ENCODE measurements around the gene ANKRD18B.
"Not testable (repeated sequence)": the region's sequence is repeated elsewhere in the genome, so short reads cannot be mapped to it uniquely, and the experiment has no call there.

ANKRD18B gene

GRCh38 chr9:33611358-33611757 lies 87.3 kb downstream of the ANKRD18B start:
- DNase-seq (ENCODE audit: low read depth in 2 of 2): no peak

GRCh38 chr9:33612410-33612809 lies 88.4 kb downstream of the ANKRD18B start:
- DNase-seq (ENCODE audit: low read depth in 2 of 2): not testable (repeated sequence)

DNA sequence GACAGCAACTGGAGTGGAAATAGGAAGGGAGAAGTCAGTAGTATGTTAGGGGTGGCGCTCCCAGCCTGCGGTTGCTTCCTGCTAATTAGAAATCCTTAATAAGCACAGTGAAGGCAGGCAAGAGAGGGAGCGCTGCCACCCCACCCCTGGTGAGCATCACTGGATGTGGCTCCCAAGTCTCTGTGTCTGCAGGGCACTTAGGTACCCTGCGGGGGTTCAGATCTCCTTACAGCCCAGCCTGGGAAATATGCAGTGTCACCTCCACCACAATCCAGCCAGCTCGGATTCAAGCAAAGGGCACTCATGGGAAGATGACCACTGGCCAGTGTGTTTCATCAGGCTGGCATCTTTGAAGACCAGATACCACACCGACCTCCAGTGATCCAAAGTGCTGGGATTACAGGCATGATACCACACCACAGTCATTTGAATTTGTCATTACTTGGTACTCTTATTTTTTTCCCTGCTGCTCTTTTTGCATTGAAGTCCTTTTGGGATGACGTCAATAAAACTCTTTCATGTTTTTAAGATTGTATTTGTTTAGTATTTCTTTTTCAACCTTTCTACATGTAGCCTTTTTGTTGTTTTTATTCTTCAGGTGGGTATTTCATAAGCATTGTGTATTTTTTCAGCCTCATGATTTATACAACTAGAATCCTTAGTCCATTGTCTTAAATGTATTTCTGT lies 90.1 kb downstream of the ANKRD18B start:
- DNase-seq (ENCODE audit: low read depth in 2 of 2): no peak

- not testable (repeated sequence) for DNase-seq (ENCODE audit: low read depth in 2 of 2)
These were observed 94.3 kb downstream of the ANKRD18B start for GRCh38 chr9:33618370-33618769.

DNA sequence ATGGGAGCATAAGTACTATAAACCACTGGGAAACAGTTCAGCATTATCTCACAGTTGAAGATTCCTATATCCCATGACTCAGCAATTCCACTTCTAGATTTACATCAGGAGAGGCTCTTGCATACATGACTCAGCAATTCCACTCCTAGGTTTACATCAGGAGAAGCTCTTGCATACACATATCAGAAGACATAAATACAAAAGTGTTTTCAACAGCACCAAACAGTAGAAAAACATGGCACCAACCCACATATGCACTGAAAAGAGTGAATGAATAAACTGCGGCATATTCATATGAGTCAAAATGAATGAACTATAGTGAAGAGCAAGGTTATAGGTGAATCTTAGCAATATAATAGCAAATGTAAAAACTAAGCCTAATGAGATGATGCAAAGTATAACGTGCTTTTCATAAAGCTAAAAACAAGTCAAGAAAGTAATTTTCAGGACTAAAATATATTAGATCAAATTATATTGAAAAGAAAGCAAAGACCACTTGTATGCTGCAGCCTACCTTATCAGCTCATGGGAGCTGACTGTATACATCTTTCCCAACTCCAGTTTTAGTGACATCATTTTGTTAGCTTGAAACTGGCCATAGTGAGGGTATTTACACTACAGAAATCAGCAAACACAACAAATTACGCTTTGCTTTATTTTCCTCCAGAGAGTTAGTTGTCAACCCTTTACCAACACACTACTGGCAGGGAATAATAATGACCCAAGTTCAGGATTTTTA lies 95.8 kb downstream of the ANKRD18B start:
- peak; percentile 85 for DNase-seq (ENCODE audit: low read depth in 2 of 2)

DNA sequence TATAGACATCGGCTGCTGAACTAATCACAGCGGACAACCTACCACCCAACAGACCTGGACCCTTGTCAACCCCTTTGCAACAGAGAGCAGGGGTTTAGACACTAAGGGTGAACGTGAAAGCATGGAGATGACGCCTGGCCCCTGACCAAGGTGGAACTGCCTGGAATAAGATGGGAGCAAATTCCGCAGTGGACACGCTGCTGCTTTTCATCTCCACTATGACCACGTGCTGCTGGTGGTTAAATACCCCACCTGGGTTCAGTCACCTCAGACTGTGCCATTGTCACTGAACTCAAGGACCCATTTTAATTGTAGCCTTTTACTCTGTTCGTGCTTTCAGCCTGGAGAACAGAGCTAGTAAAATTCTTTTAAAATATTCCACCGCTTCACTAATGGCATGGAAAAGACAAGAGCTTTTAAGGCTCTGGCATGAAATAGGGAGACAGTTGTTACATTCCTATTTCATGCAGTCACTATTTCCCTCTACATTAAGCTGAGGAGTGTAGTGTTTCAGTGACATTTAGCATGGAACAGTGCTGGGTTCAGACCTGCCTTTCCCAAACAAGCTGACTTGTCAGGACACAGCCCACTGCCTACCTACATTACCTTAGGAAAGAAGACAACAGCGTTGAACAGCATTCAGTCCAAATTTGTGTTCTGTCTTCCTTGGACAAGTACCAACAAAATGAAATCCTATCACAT lies 96.8 kb downstream of the ANKRD18B start:
- peak; percentile 63 to 67 for DNase-seq (ENCODE audit: low read depth in 2 of 2)
